ENCODE data around the gene KRTAP10-4.
"Not testable (repeated sequence)": the region's sequence is repeated elsewhere in the genome, so short reads cannot be mapped to it uniquely, and the experiment has no call there.

KRTAP10-4 gene

GRCh38 chr21:44533891-44534627 lies 39.5 kb upstream of the KRTAP10-4 start:
- no peak for DNase-seq (ENCODE audit: low read depth)
- H3K4me3 ChIP-seq (ENCODE audit: low read depth, low read length): no peak overlapping the region

- no peak for DNase-seq (ENCODE audit: low read depth)
- no peak overlapping the region for H3K4me3 ChIP-seq (ENCODE audit: low read depth, low read length)
Observed at GRCh38 chr21:44534688-44535087, 38.8 kb upstream of the KRTAP10-4 start.

DNA sequence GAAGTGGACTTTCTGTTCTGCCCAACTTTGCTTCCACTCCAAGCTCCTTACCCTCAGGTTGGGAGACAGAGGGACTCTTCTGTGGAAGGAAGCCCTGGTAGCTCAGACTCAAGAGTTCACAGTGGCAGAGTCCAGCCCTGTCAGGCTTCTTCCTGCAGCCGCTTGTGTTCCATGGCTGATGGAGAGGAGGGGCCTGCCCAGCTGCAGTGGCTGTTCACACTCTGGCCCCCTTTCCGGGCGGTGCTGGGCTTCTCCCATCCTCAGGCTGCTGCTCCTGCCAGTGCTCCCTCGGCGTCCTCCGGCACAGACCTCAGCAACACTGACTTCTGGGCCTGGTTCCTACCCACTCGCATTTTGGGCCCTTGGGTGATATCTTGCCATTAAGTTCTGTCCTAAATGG lies 37.6 kb upstream of the KRTAP10-4 start:
- no peak for DNase-seq (ENCODE audit: low read depth)
- no peak overlapping the region for H3K4me3 ChIP-seq (ENCODE audit: low read depth, low read length)

DNA sequence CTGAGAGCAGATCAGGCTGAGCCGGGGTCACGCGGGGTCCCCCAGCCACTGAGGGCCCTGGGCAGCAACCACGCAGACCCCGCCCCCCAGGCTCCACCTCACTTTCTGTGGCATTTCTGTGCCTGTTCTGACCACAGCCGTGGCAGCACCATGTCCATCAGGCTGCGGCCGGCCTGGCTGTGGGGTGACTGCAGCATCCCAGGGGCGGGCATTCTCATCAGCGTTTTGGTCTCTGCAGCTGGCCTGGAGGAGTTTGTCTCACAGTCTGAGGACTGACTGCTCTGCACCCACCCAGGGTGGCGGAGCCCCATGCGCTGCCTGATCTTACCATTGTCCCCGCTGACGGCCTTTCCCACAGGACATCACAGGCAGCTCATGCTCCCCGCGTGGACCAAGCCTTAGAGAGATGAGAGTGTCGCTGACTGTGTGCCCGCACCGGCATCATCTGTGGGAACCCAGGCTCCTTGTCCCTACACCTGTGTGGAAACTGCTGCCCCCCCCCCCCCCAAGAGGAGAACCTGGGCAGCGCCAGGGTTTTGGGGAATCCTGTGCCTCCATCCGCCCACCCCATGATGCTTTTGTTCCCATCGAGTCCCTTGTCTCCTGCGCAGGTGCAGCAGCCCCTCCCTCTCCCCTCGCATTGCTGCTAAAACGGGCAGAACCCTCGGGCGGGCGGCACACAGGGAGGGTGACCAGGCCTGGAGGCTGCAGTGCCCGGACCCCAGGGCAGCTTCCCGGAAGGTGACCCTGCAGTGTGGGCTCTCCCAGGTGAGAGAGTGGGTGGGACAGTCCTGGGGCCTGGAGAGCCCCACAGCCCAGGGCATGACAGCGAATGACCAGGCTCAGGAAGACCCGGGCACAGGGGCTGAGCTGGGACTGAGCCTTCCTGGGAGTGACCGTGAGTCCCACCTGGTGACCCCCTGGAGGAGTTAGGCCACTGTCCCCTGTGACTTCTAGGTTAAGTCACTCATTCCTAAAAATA lies 35.3 kb upstream of the KRTAP10-4 start:
- no peak for DNase-seq (ENCODE audit: low read depth)
- H3K4me3 ChIP-seq (ENCODE audit: low read depth, low read length): no peak overlapping the region

DNA sequence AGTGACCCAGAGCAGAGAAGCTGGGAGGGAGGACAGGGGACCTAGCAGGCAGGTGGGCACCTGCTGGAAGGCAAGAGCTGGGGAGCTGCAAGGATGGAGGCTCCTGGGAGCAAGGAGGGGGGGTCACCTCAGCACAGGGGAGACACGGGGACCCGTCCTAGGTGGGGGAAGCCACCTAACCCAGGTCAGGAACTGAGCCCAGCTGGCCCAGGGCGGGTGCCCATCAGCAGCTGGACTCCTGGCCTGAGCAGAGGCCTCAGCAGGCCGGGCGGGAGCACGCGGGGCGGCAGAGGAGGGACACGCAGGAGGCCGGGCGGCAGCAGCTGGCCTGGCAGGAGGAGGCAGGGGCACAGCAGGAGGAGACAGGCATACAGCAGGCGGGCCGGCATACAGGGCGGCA lies 34.5 kb upstream of the KRTAP10-4 start:
- no peak overlapping the region for H3K4me3 ChIP-seq (ENCODE audit: low read depth, low read length)
- DNase-seq (ENCODE audit: low read depth): no peak

GRCh38 chr21:44539991-44540666 lies 33.4 kb upstream of the KRTAP10-4 start, which contains the start of gene KRTAP10-1:
Gene KRTAP10-1, minus strand, starts transcription at chr21:44540195. Its CDS starts 45 bp downstream, at chr21:44540150.
- no peak for DNase-seq (ENCODE audit: low read depth)
- H3K4me3 ChIP-seq (ENCODE audit: low read depth, low read length): no peak within 1 kb of the TSS

DNA sequence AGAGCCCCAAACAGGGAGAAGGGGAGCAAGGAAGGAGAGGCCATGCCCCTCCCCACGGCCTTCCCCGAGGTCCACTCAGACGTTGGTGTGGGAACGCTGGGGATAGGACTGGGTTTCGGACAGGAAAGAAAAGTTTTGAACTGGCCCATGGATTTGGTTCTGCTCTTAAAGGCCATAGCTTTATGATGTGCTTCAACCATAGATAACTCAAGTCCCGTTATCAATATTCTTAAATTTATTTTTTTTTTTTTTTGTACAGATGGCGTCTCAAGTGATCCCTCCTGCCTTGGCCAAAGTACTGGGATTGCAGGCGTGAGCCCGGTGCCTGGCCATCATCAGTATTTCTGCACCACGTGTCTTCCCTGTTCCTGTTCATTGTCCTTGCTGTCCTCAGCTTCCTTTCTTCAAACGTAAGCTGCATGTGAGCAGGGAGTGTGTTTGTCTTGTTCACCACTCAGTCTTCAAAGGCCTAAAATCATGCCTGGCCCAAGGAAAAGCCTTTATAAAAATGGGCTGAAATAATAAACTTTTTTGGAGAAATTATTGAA lies 32.7 kb upstream of the KRTAP10-4 start:
- H3K4me3 ChIP-seq (ENCODE audit: low read depth, low read length): no peak overlapping the region
- no peak for DNase-seq (ENCODE audit: low read depth)

- no peak for DNase-seq (ENCODE audit: low read depth)
- no peak overlapping the region for H3K4me3 ChIP-seq (ENCODE audit: low read depth, low read length)
Observed at GRCh38 chr21:44542716-44543115, 30.8 kb upstream of the KRTAP10-4 start.

DNA sequence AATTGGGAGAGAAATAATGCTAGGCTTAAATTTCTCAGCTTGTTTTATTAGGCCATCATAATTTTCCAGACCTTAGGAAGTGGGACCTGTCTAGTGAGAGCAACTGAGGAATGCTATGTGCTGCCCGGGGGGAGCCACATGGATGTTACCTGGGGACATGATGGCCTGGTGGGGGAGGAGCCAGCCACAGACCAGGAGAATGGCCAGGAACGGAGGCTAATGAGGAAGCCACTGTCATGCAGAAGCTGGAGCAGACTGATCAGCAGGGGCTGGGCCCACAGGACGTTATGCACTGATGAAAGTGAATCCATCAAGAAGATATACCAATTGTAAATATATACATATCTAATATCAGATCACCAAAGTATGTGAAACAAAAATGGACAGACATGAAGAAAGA lies 29.0 kb upstream of the KRTAP10-4 start:
- H3K4me3 ChIP-seq (ENCODE audit: low read depth, low read length): no peak overlapping the region
- DNase-seq (ENCODE audit: low read depth): no peak

GRCh38 chr21:44547656-44548331 lies 25.7 kb upstream of the KRTAP10-4 start:
- no peak for DNase-seq (ENCODE audit: low read depth)

GRCh38 chr21:44548381-44548780 lies 25.1 kb upstream of the KRTAP10-4 start:
- no peak for DNase-seq (ENCODE audit: low read depth)
- H3K4me3 ChIP-seq (ENCODE audit: low read depth, low read length): no peak overlapping the region

More at GRCh38 chr21:44547656-44548331, 25.7 kb upstream of the KRTAP10-4 start:
- H3K4me3 ChIP-seq (ENCODE audit: low read depth, low read length): no peak overlapping the region

DNA sequence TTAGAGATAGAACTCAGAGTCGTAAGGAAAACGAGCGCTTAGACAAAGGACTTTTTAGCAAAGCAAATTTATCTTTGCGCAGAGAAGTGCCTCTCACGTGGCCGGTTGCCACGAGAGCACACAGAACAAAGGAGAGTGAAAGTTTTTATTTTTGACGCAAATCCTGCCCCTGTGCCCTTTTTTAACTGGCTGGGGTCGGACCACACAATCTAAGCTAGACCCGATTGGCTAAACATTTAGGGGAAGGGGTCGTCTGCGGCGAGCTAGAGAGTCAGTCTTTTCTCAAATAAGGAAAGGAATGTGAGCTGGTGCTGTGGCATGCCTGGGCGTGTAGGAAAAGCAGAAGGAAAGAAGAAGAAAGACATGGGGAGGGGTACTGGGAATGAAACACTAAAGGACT lies 24.6 kb upstream of the KRTAP10-4 start:
- H3K4me3 ChIP-seq (ENCODE audit: low read depth, low read length): no peak overlapping the region
- no peak for DNase-seq (ENCODE audit: low read depth)

DNA sequence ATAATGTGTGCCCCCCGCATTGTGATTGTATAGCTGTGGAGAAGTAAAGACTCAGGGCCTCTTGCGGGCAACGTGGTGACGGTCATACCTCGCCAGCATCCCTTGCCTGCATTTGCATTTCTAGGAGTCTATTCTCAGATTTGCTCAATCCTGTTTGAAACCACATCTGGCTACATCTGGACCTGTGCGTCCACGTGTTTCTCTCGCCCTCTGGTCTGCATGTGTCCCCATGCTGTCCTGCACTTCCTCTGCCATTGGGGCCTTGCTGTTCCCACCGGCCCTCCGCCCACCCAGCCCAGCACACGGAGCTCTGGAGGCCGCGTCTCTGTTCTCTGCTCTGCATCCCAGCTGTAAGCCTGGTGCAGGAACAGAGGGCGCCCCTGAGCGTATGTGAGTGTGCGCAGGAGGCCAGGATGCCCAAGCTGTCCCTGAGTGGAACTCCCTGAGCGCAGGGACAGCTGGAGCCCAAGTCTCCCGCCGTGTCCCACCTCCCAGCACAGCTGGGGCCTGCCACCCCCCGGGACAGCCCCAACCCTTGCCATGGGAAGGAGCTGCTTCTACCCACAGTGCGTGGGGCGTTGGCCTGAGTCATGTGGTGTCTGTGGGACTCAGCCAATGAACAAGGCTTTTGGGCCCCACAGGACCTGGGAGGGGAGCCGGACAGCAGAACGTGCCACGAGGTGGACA lies 23.9 kb upstream of the KRTAP10-4 start:
- DNase-seq (ENCODE audit: low read depth): no peak
- no peak overlapping the region for H3K4me3 ChIP-seq (ENCODE audit: low read depth, low read length)

DNA sequence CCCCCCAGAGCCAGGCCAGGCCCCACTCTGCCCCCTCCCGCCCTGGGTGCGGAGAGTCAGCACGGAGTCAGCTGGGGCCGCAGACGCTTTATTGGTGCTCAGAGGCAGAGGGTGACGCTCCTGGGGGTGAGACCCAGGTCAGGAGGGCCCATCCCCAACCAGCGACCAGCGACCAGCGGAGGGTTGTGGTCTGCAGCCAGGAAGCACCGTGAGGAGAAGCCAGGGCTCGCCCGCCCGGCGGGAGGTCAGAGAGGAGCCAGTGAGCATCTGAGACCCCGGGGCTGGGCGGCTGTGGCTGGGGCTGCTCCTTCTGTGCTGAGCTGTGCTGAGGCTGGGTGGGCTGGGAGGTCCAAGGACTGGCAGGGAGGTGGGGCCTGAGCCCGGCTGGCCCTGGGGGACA lies 23.2 kb upstream of the KRTAP10-4 start:
- DNase-seq (ENCODE audit: low read depth); H3K4me3 ChIP-seq (ENCODE audit: low read depth, low read length): not testable (repeated sequence)

GRCh38 chr21:44550807-44551206 lies 22.7 kb upstream of the KRTAP10-4 start:
- H3K4me3 ChIP-seq (ENCODE audit: low read depth, low read length): no peak overlapping the region
- no peak for DNase-seq (ENCODE audit: low read depth)

- no peak for DNase-seq (ENCODE audit: low read depth)
- no peak within 1 kb of the TSS for H3K4me3 ChIP-seq (ENCODE audit: low read depth, low read length)
Observed at GRCh38 chr21:44551340-44551961, 22.1 kb upstream of the KRTAP10-4 start, which contains the start of gene KRTAP10-2. Gene KRTAP10-2, minus strand, starts transcription at chr21:44551505. Its CDS starts 47 bp downstream, at chr21:44551458.

DNA sequence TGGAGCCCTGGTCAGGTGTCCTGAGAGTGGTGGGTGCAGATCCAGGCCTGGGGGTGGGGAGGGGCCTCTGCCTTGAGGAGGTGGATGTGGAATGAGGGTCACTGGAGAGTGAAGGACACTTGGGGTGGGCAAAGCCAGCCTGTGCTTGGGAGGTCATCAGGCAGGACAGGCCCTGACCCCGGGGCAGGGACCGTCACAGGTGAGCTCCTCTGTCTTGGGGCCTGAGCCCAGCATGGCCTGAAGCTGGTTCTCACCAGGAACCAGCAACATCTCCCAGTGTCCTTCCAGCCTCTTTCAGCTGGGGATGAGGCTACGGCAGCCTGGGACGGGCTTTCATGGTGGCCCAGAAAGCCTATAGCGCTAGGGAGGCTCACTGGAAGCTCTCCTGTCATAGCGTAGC lies 21.4 kb upstream of the KRTAP10-4 start:
- no peak overlapping the region for H3K4me3 ChIP-seq (ENCODE audit: low read depth, low read length)
- no peak for DNase-seq (ENCODE audit: low read depth)

- H3K4me3 ChIP-seq (ENCODE audit: low read depth, low read length): no peak overlapping the region
- DNase-seq (ENCODE audit: low read depth): no peak
Observed at GRCh38 chr21:44552681-44553080, 20.8 kb upstream of the KRTAP10-4 start.
